Breast epithelium (tissue), 3 donors: ENCODE results near the gene CNOT11.

Source experiments
- CTCF ChIP-seq, 3 donors: fragments of 450-650 bp; IDR thresholded peaks; one replicate each; pipeline ENCODE4 v1.5.1; 2016 to 2017; ENCODE audit warnings: antibody characterized with exemption in 3 of 3, mild to moderate bottlenecking in 3 of 3, moderate library complexity in 3 of 3
- POLR2AphosphoS5 ChIP-seq, 3 donors: sonication (generic); formaldehyde crosslinking; IDR thresholded peaks; one replicate each; pipeline ENCODE4 v1.6.1; 2017; ENCODE audit warnings: antibody characterized with exemption in 3 of 3

- TF ChIP-seq CTCF (IDR thresholded peaks at IDR 0.05) = no peak
- TF ChIP-seq POLR2AphosphoS5 (IDR thresholded peaks at IDR 0.05) = no peak
Measured at GRCh38 chr2:101234169-101234938, 18.3 kb upstream of the CNOT11 start.
